SK-N-SH treated with all-trans-retinoic acid at 6 μM for 48 hours (cell line): ENCODE measurements around the gene A2M.

Experiments used
- ATAC-seq: fragments of 200-7000 bp; cut with Tn5 transposase; 3 replicates; pipeline ENCODE4 v1.9.1; 2020; ENCODE audit warnings: mild to moderate bottlenecking, moderate library complexity
- CREB5 ChIP-seq: fragments of 250-450 bp; sonication (Bioruptor Pico); IDR thresholded peaks from 2 replicates; pipeline ENCODE4 v1.5.1; 2020; ENCODE audit warnings: low read depth, mild to moderate bottlenecking, moderate library complexity
- CSDC2 ChIP-seq: fragments of 250-450 bp; sonication (Bioruptor Pico); IDR thresholded peaks from 2 replicates; pipeline ENCODE4 v1.5.0; 2020; ENCODE audit warnings: mild to moderate bottlenecking, moderate library complexity
- CSRNP3 ChIP-seq: fragments of 250-450 bp; sonication (Bioruptor Pico); IDR thresholded peaks from 2 replicates; pipeline ENCODE4 v1.5.1; 2021; ENCODE audit warnings: mild to moderate bottlenecking, moderate library complexity
- ESRRG ChIP-seq: fragments of 250-450 bp; sonication (Bioruptor Pico); IDR thresholded peaks from 2 replicates; pipeline ENCODE4 v1.6.1; 2021; ENCODE audit warnings: mild to moderate bottlenecking
- GLIS3 ChIP-seq: fragments of 250-450 bp; sonication (Bioruptor Pico); IDR thresholded peaks from 2 replicates; pipeline ENCODE4 v1.5.0; 2020; ENCODE audit warnings: mild to moderate bottlenecking, moderate library complexity
- ISL1 ChIP-seq: fragments of 250-450 bp; sonication (Bioruptor Pico); IDR thresholded peaks from 2 replicates; pipeline ENCODE4 v2.1.2; 2022; ENCODE audit warnings: mild to moderate bottlenecking, moderate library complexity
- OSR1 ChIP-seq: fragments of 250-450 bp; sonication (Bioruptor Pico); IDR thresholded peaks from 2 replicates; pipeline ENCODE4 v1.8.0; 2022; ENCODE audit warnings: moderate library complexity, mild to moderate bottlenecking, inconsistent platforms
- PATZ1 ChIP-seq: fragments of 250-450 bp; sonication (Bioruptor Pico); IDR thresholded peaks from 2 replicates; pipeline ENCODE4 v1.8.0; 2020; ENCODE audit warnings: mild to moderate bottlenecking, moderate library complexity, borderline replicate concordance
- POU6F1 ChIP-seq: fragments of 250-450 bp; sonication (Bioruptor Pico); IDR thresholded peaks from 2 replicates; pipeline ENCODE4 v1.8.0; 2021; ENCODE audit warnings: low read depth, mild to moderate bottlenecking, moderate library complexity, borderline replicate concordance
- PPARA ChIP-seq: fragments of 250-450 bp; sonication (Bioruptor Pico); IDR thresholded peaks from 2 replicates; pipeline ENCODE4 v1.5.0; 2020; ENCODE audit warnings: mild to moderate bottlenecking, borderline replicate concordance
- RARB ChIP-seq: fragments of 250-450 bp; sonication (Bioruptor Pico); IDR thresholded peaks from 2 replicates; pipeline ENCODE4 v1.8.0; 2021; ENCODE audit warnings: mild to moderate bottlenecking, moderate library complexity
- SNAI2 ChIP-seq: fragments of 250-450 bp; sonication (Bioruptor Pico); IDR thresholded peaks from 2 replicates; pipeline ENCODE4 v1.5.0; 2020; ENCODE audit warnings: mild to moderate bottlenecking, moderate library complexity
- TCF4 ChIP-seq: fragments of 250-450 bp; sonication (Bioruptor Pico); IDR thresholded peaks from 2 replicates; pipeline ENCODE4 v1.8.0; 2021; ENCODE audit warnings: mild to moderate bottlenecking, moderate library complexity, borderline replicate concordance
- TOX ChIP-seq: fragments of 250-450 bp; sonication (Bioruptor Pico); IDR thresholded peaks from 2 replicates; pipeline ENCODE4 v1.8.0; 2021; ENCODE audit warnings: mild to moderate bottlenecking, moderate library complexity, borderline replicate concordance
- TSHZ2 ChIP-seq: fragments of 250-450 bp; sonication (Bioruptor Pico); IDR thresholded peaks from 2 replicates; pipeline ENCODE4 v1.5.0; 2020; ENCODE audit warnings: mild to moderate bottlenecking, moderate library complexity
- ZC3H10 ChIP-seq: fragments of 250-450 bp; sonication (Bioruptor Pico); IDR thresholded peaks from 2 replicates; pipeline ENCODE4 v1.5.1; 2021; ENCODE audit warnings: mild to moderate bottlenecking, moderate library complexity
- ZFP30 ChIP-seq: fragments of 450-650 bp; formaldehyde crosslinking; IDR thresholded peaks from 2 replicates; pipeline ENCODE4 v1.5.0; 2022; ENCODE audit warnings: mild to moderate bottlenecking, moderate library complexity
- ZNF565 ChIP-seq: fragments of 450-650 bp; formaldehyde crosslinking; conservative IDR thresholded peaks from 2 replicates; pipeline ENCODE4 v1.5.0; 2020; ENCODE audit warnings: low read depth, mild to moderate bottlenecking, moderate library complexity
- ZNF70 ChIP-seq: fragments of 450-650 bp; formaldehyde crosslinking; IDR thresholded peaks from 2 replicates; pipeline ENCODE4 v1.5.0; 2020; ENCODE audit warnings: mild to moderate bottlenecking, moderate library complexity
- ZNF8 ChIP-seq: fragments of 450-650 bp; formaldehyde crosslinking; IDR thresholded peaks from 2 replicates; pipeline ENCODE4 v1.5.0; 2020; ENCODE audit warnings: mild to moderate bottlenecking, moderate library complexity

The A2M gene

GRCh38 chr12:9030776-9031175 lies 84.9 kb downstream of the A2M start:
- TF ChIP-seq TSHZ2 (CRISPR knock-in tag): no peak
- no peak for TF ChIP-seq ISL1 (CRISPR knock-in tag)
- no peak for TF ChIP-seq RARB (CRISPR knock-in tag)
- no peak for TF ChIP-seq TOX (CRISPR knock-in tag)
- TF ChIP-seq TCF4 (CRISPR knock-in tag): no peak
- no peak for TF ChIP-seq PPARA (CRISPR knock-in tag)
- TF ChIP-seq ZFP30 (CRISPR knock-in tag): no peak
- TF ChIP-seq ZNF8 (CRISPR knock-in tag): no peak
- no peak for TF ChIP-seq CSDC2
- no peak for TF ChIP-seq SNAI2 (CRISPR knock-in tag)
- no peak for TF ChIP-seq GLIS3 (CRISPR knock-in tag)
- no peak for TF ChIP-seq CREB5 (CRISPR knock-in tag)
- TF ChIP-seq ZNF70: no peak
- no peak for TF ChIP-seq OSR1
- no peak for TF ChIP-seq POU6F1 (CRISPR knock-in tag)
- TF ChIP-seq ZC3H10: no peak
- no peak for TF ChIP-seq PATZ1 (CRISPR knock-in tag)
- no peak for TF ChIP-seq ESRRG
- no peak for TF ChIP-seq ZNF565
- ATAC-seq: no peak

- TF ChIP-seq SNAI2 (CRISPR knock-in tag): no peak
- TF ChIP-seq CSRNP3 (CRISPR knock-in tag): no peak
- TF ChIP-seq RARB (CRISPR knock-in tag): no peak
- TF ChIP-seq TSHZ2 (CRISPR knock-in tag): no peak
- no peak for ATAC-seq
Observed at GRCh38 chr12:9027161-9028059, 88.3 kb downstream of the A2M start.
